GM23338 (cell line): Measurements from ENCODE around the gene NELFCD. TPM values are rescaled to one million over a fixed set of nuclear protein-coding genes. Genes with fewer than 3 reads are reported as not detected.

ENCODE experiments used
- ATAC-seq: fragments of 200-7000 bp; cut with Tn5 transposase; 3 replicates; pipeline ENCODE4 v1.9.1; 2020
- DNase-seq: peaks from one replicate; pipeline ENCODE4 v3.0.0-alpha.2; 2015; ENCODE audit warnings: low spot score
- H2AFZ ChIP-seq: fragments of 200-600 bp; sonication (generic); 2 replicates; pipeline ENCODE4 v1.8.0; 2016; ENCODE audit warnings: antibody characterized with exemption, mild to moderate bottlenecking, moderate library complexity
- H3F3A ChIP-seq: fragments of 200-600 bp; sonication (generic); replicated peaks from 2 replicates; pipeline ENCODE4 v1.8.0; 2017; ENCODE audit warnings: antibody characterized with exemption, mixed run types, low read depth
- H3K27ac ChIP-seq: fragments of 200-600 bp; sonication (generic); 2 replicates; pipeline ENCODE4 v1.6.1; 2016; ENCODE audit warnings: low read depth
- H3K27me3 ChIP-seq: fragments of 200-600 bp; sonication (generic); 2 replicates; pipeline ENCODE4 v1.8.0; 2016; ENCODE audit warnings: mild to moderate bottlenecking, mixed run types, moderate library complexity; ENCODE audit not compliant: insufficient read depth
- H3K36me3 ChIP-seq: fragments of 200-600 bp; sonication (generic); 2 replicates; pipeline ENCODE4 v1.8.0; 2016; ENCODE audit warnings: mild to moderate bottlenecking; ENCODE audit not compliant: insufficient read depth
- H3K4me1 ChIP-seq: fragments of 200-600 bp; sonication (generic); 2 replicates; pipeline ENCODE4 v1.8.0; 2016; ENCODE audit warnings: mild to moderate bottlenecking, moderate library complexity; ENCODE audit not compliant: insufficient read depth
- H3K4me2 ChIP-seq: fragments of 200-600 bp; sonication (generic); 2 replicates; pipeline ENCODE4 v1.7.1; 2017; ENCODE audit warnings: mixed run types
- H3K4me3 ChIP-seq: fragments of 200-600 bp; sonication (generic); 2 replicates; pipeline ENCODE4 v1.6.1; 2016; ENCODE audit warnings: mixed run types
- H3K79me2 ChIP-seq: fragments of 200-600 bp; sonication (generic); replicated peaks from 2 replicates; pipeline ENCODE4 v1.8.0; 2017; ENCODE audit warnings: mild to moderate bottlenecking; ENCODE audit not compliant: insufficient read depth
- H3K9me2 ChIP-seq: fragments of 200-600 bp; sonication (generic); 2 replicates; pipeline ENCODE4 v1.8.0; 2017; ENCODE audit not compliant: insufficient read depth
- H4K20me1 ChIP-seq: fragments of 200-600 bp; sonication (generic); replicated peaks from 2 replicates; pipeline ENCODE4 v1.8.0; 2017; ENCODE audit warnings: mild to moderate bottlenecking; ENCODE audit not compliant: insufficient read depth
- H3K27ac Mint-ChIP-seq: 2 replicates; pipeline ENCODE4 v1.8.0; 2020; ENCODE audit warnings: inconsistent platforms, mild to moderate bottlenecking, moderate library complexity, mixed read lengths
- H3K27me3 Mint-ChIP-seq: 3 replicates; pipeline ENCODE4 v1.8.0; 2022; ENCODE audit warnings: low read depth, mild to moderate bottlenecking, moderate library complexity, mixed read lengths, inconsistent platforms; ENCODE audit not compliant: insufficient read depth, poor library complexity
- H3K36me3 Mint-ChIP-seq: 3 replicates; pipeline ENCODE4 v1.8.0; 2021; ENCODE audit warnings: low read depth, mild to moderate bottlenecking, inconsistent platforms, moderate library complexity, mixed read lengths
- H3K4me1 Mint-ChIP-seq: 3 replicates; pipeline ENCODE4 v1.8.0; 2020; ENCODE audit warnings: mild to moderate bottlenecking, inconsistent platforms, mixed read lengths
- H3K4me3 Mint-ChIP-seq: 3 replicates; pipeline ENCODE4 v1.8.0; 2021; ENCODE audit warnings: moderate library complexity, mild to moderate bottlenecking, inconsistent platforms, mixed read lengths
- H3K9me3 Mint-ChIP-seq: 3 replicates; pipeline ENCODE4 v1.8.0; 2020; ENCODE audit warnings: moderate library complexity, mild to moderate bottlenecking, inconsistent platforms, mixed read lengths
- EZH2 ChIP-seq: fragments of 200-600 bp; sonication (generic); IDR thresholded peaks from one replicate; pipeline ENCODE4 v1.8.0; 2017; ENCODE audit warnings: antibody characterized with exemption, mild to moderate bottlenecking, low read depth; ENCODE audit not compliant: unreplicated experiment
- EZH2phosphoT487 ChIP-seq: fragments of 200-600 bp; sonication (generic); IDR thresholded peaks from one replicate; pipeline ENCODE4 v1.8.1; 2018; ENCODE audit warnings: antibody characterized with exemption; ENCODE audit not compliant: unreplicated experiment
- NANOG ChIP-seq: IDR thresholded peaks from 2 replicates; pipeline ENCODE4 v1.6.1; 2016; ENCODE audit warnings: antibody characterized with exemption, borderline replicate concordance
- POLR2AphosphoS5 ChIP-seq: IDR thresholded peaks from 2 replicates; pipeline ENCODE4 v1.6.1; 2016; ENCODE audit warnings: antibody characterized with exemption, low read depth
- STAT1 ChIP-seq: IDR thresholded peaks from one replicate; pipeline ENCODE4 v1.6.1; 2016; ENCODE audit warnings: antibody characterized with exemption; ENCODE audit not compliant: unreplicated experiment
- ZNF114 ChIP-seq: fragments of 250-450 bp; sonication (Bioruptor Pico); IDR thresholded peaks from 2 replicates; pipeline ENCODE4 v1.5.0; 2020; ENCODE audit warnings: mild to moderate bottlenecking, moderate library complexity
- polyA plus RNA-seq: library from polyadenylated mRNA; unstranded; fragments of >200 nt; fragmentation: Nextera tagmentation; extraction: Ambion mirVana; gene quantifications from 2 replicates; pipeline ENCODE4 v1.2.1, GENCODE V29; 2016
- total RNA-seq: library from RNA; depleted of rRNA; stranded (reverse); fragments of >200 nt; shearing (Covaris generic); gene quantifications from 2 replicates; pipeline ENCODE4 v1.2.3, GENCODE V29; 2014
- TF ChIP-seq, protein P1 (sequence below): fragments of 250-450 bp; sonication (Bioruptor Pico); IDR thresholded peaks from 2 replicates; pipeline ENCODE4 v1.5.0; 2020; ENCODE audit warnings: mild to moderate bottlenecking, moderate library complexity
- TF ChIP-seq, protein P2 (sequence below): IDR thresholded peaks from one replicate; pipeline ENCODE4 v1.6.1; 2018; ENCODE audit warnings: antibody characterized with exemption; ENCODE audit not compliant: unreplicated experiment
- TF ChIP-seq, protein P3 (sequence below): IDR thresholded peaks from 2 replicates; pipeline ENCODE4 v1.6.1; 2016; ENCODE audit warnings: antibody characterized with exemption

Gene NELFCD
- total and polyA plus RNA-seq, 2 experiments from 2014 or later = 52.9 to 75.8 TPM

DNA sequence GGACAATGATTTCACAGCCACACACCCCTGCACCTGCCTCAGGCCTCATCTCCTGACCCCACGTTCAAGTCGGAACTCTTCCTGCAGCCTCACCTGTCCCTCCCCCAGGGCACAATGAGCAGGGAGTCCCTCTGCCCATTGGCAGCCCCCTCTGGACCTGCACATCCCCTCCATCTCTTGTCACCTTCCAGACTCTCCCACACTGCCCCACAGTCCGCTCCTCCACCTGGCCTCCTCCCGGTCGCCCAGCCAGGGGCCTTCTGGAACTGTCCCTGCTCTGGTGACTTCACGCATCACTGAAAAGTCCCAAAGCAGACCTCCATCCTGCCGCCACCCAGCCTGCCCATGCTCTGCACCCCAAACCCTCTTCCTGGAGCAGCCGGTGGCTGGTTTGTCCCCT lies 21.3 kb downstream of the NELFCD start:
- ATAC-seq = no peak
- no peak overlapping the region for H3K4me3 Mint-ChIP-seq

DNA sequence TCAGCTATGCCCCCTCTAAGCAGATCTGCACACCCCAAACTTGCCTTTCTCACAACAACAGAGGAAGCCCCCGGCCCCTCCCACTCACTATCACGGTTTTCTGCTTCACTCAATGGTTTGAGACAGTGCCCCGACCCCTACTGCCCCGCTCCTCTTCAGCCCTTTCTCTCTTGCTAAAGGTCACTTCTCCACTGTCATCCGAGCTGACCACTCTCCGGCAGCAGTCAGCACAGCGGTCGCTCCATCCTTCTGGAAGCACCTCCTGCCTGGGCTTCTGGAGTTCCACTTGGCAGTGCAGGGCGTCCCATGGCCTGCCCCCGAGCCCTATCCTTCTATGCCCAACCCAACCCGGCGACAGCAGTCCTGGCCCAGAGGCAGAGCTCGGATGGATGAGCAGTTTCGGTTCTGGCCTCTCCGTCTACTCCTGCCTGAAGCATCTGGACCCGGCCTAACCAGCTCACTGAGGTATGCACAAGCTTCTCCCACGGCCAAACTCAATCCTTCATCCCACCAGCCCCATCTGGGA lies 21.9 kb downstream of the NELFCD start:
- no peak for ATAC-seq
- Histone ChIP-seq H3K36me3 (no peaks in the 10 kb centered on the region), H4K20me1 (0 out of 2 replicates have a peak, but pooled peaks cover 5% of the 10 kb centered on the region), H3K4me1 (no peaks in the 10 kb centered on the region; the same call in 1 of the 2 replicates), H3K27ac (no peak overlapping the region), H2AFZ (no peak overlapping the region), H3K9me2 (no peaks in the 10 kb centered on the region), H3K4me3 (no peak overlapping the region), H3F3A (peaks cover 1% of the 10 kb centered on the region; the same call in 1 of the 2 replicates), H3K79me2 (no peaks in the 10 kb centered on the region), H3K4me2 (no peak overlapping the region), H3K27me3 (peaks cover 5% of the 10 kb centered on the region)
- Mint-ChIP-seq H3K27me3 (peaks cover 17% of the 10 kb centered on the region), H3K27ac (no peak overlapping the region), H3K4me3 (no peak overlapping the region), H3K36me3 (peaks cover 5% of the 10 kb centered on the region), H3K9me3 (no peaks in the 10 kb centered on the region), H3K4me1 (peaks cover 13% of the 10 kb centered on the region)
- DNase-seq = no peak
- no peak for TF ChIP-seq EZH2phosphoT487
- TF ChIP-seq, protein P1, sequence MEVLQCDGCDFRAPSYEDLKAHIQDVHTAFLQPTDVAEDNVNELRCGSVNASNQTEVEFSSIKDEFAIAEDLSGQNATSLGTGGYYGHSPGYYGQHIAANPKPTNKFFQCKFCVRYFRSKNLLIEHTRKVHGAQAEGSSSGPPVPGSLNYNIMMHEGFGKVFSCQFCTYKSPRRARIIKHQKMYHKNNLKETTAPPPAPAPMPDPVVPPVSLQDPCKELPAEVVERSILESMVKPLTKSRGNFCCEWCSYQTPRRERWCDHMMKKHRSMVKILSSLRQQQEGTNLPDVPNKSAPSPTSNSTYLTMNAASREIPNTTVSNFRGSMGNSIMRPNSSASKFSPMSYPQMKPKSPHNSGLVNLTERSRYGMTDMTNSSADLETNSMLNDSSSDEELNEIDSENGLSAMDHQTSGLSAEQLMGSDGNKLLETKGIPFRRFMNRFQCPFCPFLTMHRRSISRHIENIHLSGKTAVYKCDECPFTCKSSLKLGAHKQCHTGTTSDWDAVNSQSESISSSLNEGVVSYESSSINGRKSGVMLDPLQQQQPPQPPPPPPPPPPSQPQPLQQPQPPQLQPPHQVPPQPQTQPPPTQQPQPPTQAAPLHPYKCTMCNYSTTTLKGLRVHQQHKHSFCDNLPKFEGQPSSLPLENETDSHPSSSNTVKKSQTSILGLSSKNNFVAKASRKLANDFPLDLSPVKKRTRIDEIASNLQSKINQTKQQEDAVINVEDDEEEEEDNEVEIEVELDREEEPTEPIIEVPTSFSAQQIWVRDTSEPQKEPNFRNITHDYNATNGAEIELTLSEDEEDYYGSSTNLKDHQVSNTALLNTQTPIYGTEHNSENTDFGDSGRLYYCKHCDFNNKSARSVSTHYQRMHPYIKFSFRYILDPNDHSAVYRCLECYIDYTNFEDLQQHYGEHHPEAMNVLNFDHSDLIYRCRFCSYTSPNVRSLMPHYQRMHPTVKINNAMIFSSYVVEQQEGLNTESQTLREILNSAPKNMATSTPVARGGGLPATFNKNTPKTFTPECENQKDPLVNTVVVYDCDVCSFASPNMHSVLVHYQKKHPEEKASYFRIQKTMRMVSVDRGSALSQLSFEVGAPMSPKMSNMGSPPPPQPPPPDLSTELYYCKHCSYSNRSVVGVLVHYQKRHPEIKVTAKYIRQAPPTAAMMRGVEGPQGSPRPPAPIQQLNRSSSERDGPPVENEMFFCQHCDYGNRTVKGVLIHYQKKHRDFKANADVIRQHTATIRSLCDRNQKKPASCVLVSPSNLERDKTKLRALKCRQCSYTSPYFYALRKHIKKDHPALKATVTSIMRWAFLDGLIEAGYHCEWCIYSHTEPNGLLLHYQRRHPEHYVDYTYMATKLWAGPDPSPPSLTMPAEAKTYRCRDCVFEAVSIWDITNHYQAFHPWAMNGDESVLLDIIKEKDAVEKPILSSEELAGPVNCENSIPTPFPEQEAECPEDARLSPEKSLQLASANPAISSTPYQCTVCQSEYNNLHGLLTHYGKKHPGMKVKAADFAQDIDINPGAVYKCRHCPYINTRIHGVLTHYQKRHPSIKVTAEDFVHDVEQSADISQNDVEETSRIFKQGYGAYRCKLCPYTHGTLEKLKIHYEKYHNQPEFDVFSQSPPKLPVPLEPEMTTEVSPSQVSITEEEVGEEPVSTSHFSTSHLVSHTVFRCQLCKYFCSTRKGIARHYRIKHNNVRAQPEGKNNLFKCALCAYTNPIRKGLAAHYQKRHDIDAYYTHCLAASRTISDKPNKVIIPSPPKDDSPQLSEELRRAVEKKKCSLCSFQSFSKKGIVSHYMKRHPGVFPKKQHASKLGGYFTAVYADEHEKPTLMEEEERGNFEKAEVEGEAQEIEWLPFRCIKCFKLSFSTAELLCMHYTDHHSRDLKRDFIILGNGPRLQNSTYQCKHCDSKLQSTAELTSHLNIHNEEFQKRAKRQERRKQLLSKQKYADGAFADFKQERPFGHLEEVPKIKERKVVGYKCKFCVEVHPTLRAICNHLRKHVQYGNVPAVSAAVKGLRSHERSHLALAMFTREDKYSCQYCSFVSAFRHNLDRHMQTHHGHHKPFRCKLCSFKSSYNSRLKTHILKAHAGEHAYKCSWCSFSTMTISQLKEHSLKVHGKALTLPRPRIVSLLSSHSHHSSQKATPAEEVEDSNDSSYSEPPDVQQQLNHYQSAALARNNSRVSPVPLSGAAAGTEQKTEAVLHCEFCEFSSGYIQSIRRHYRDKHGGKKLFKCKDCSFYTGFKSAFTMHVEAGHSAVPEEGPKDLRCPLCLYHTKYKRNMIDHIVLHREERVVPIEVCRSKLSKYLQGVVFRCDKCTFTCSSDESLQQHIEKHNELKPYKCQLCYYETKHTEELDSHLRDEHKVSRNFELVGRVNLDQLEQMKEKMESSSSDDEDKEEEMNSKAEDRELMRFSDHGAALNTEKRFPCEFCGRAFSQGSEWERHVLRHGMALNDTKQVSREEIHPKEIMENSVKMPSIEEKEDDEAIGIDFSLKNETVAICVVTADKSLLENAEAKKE (CRISPR knock-in tag) = no peak
- TF ChIP-seq ZNF114 = no peak
- TF ChIP-seq EZH2 = no peak

More for the DNA sequence above, 21.3 kb downstream of the NELFCD start:
- H3K4me1 Mint-ChIP-seq = peaks cover 13% of the 10 kb centered on the region
- TF ChIP-seq EZH2 = no peak
- TF ChIP-seq, protein P2, sequence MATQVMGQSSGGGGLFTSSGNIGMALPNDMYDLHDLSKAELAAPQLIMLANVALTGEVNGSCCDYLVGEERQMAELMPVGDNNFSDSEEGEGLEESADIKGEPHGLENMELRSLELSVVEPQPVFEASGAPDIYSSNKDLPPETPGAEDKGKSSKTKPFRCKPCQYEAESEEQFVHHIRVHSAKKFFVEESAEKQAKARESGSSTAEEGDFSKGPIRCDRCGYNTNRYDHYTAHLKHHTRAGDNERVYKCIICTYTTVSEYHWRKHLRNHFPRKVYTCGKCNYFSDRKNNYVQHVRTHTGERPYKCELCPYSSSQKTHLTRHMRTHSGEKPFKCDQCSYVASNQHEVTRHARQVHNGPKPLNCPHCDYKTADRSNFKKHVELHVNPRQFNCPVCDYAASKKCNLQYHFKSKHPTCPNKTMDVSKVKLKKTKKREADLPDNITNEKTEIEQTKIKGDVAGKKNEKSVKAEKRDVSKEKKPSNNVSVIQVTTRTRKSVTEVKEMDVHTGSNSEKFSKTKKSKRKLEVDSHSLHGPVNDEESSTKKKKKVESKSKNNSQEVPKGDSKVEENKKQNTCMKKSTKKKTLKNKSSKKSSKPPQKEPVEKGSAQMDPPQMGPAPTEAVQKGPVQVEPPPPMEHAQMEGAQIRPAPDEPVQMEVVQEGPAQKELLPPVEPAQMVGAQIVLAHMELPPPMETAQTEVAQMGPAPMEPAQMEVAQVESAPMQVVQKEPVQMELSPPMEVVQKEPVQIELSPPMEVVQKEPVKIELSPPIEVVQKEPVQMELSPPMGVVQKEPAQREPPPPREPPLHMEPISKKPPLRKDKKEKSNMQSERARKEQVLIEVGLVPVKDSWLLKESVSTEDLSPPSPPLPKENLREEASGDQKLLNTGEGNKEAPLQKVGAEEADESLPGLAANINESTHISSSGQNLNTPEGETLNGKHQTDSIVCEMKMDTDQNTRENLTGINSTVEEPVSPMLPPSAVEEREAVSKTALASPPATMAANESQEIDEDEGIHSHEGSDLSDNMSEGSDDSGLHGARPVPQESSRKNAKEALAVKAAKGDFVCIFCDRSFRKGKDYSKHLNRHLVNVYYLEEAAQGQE = no peak
- TF ChIP-seq NANOG = no peak
- no peak for TF ChIP-seq POLR2AphosphoS5
- TF ChIP-seq STAT1 = no peak
- TF ChIP-seq, protein P3, sequence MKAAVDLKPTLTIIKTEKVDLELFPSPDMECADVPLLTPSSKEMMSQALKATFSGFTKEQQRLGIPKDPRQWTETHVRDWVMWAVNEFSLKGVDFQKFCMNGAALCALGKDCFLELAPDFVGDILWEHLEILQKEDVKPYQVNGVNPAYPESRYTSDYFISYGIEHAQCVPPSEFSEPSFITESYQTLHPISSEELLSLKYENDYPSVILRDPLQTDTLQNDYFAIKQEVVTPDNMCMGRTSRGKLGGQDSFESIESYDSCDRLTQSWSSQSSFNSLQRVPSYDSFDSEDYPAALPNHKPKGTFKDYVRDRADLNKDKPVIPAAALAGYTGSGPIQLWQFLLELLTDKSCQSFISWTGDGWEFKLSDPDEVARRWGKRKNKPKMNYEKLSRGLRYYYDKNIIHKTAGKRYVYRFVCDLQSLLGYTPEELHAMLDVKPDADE = no peak
- no peak overlapping the region for H2AFZ ChIP-seq
- no peaks in the 10 kb centered on the region for H3K27me3 ChIP-seq
- peaks cover 6% of the 10 kb centered on the region for H3K36me3 Mint-ChIP-seq
- H3K27me3 Mint-ChIP-seq = peaks cover 15% of the 10 kb centered on the region
- H3K79me2 ChIP-seq = no peaks in the 10 kb centered on the region
- no peak overlapping the region for H3K4me3 ChIP-seq
- no peak for DNase-seq
- no peak overlapping the region for H3K4me2 ChIP-seq
- no peaks in the 10 kb centered on the region for H3K36me3 ChIP-seq
- H3K9me2 ChIP-seq = no peaks in the 10 kb centered on the region
- H3K4me1 ChIP-seq = no peaks in the 10 kb centered on the region; the same call in 1 of the 2 replicates
- H4K20me1 ChIP-seq = 0 out of 2 replicates have a peak, but pooled peaks cover 5% of the 10 kb centered on the region
- H3K27ac Mint-ChIP-seq = no peak overlapping the region
- H3K27ac ChIP-seq = no peak overlapping the region
- no peaks in the 10 kb centered on the region for H3K9me3 Mint-ChIP-seq
- H3F3A ChIP-seq = peaks cover 4% of the 10 kb centered on the region; the same call in 1 of the 2 replicates
